ENCODE results near the gene PACSIN1.

Gene PACSIN1

DNA sequence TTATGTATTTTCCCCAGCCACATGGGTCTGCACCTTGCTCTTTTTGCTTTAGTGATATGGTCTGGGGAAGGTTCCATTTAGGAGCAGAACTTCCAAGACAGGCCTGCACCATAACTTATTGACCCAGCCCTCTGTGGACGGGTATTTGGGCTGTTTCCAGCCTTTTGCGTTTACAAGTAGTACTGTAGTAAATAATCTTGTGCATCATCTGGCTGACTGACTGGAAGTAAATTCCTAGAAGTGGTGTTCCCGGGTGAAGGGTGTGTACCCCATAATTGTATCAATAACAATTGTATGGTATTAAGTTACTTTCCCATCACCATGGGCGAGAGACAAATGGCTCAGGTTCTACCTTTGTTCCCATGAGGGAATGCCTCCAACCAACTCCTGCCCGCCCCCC is 58.6 kb downstream of the PACSIN1 start:
- H3K4me1 ChIP-seq (ENCODE audit: control insufficient read depth, insufficient read depth, low read length, poor library complexity, severe bottlenecking): no peaks in the 10 kb centered on the region
- no CpG with 5 or more reads among the region's 5 CpGs for WGBS, 2 experiments (ENCODE audit: insufficient coverage in 2 of 2)
- H3K4me3 ChIP-seq (ENCODE audit: extremely low read depth, insufficient read depth, low read length, poor library complexity, severe bottlenecking): no peak overlapping the region
- H3K27ac ChIP-seq (ENCODE audit: low read depth, low read length, severe bottlenecking): no peak overlapping the region
- no peaks in the 10 kb centered on the region for H3K9me3 ChIP-seq (ENCODE audit: control insufficient read depth, low read length)
- no peaks in the 10 kb centered on the region for H3K36me3 ChIP-seq (ENCODE audit: control insufficient read depth, insufficient read depth, low read length)

DNA sequence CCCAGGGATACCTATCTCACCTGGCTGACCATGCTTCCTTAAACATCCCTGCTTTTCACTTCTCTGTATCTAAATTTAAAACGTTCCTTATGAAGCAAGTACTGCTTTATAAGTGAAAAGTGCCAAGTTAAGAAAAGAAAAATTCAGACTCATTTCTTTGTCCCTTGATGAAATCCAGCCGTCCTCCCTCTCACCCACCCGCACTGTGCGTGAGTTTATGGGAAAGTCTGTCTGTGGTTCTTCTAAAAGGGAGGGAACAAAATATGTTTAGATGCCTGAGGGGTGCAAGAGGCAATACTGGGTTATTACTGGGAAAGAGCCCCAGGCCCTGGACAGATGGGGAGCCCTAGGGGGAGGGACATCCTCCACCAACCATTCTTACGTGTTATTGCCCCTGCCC is 59.1 kb downstream of the PACSIN1 start:
- WGBS, 2 experiments (ENCODE audit: insufficient coverage in 2 of 2): 100% methylated on average over 2 of the region's 5 CpGs; no CpG with 5 or more reads in 1 of the 2 experiments
- H3K4me3 ChIP-seq (ENCODE audit: extremely low read depth, insufficient read depth, low read length, poor library complexity, severe bottlenecking): no peak overlapping the region
- H3K4me1 ChIP-seq (ENCODE audit: control insufficient read depth, insufficient read depth, low read length, poor library complexity, severe bottlenecking): no peaks in the 10 kb centered on the region
- no peaks in the 10 kb centered on the region for H3K9me3 ChIP-seq (ENCODE audit: control insufficient read depth, low read length)
- H3K27ac ChIP-seq (ENCODE audit: low read depth, low read length, severe bottlenecking): no peak overlapping the region
- H3K36me3 ChIP-seq (ENCODE audit: control insufficient read depth, insufficient read depth, low read length): no peaks in the 10 kb centered on the region

DNA sequence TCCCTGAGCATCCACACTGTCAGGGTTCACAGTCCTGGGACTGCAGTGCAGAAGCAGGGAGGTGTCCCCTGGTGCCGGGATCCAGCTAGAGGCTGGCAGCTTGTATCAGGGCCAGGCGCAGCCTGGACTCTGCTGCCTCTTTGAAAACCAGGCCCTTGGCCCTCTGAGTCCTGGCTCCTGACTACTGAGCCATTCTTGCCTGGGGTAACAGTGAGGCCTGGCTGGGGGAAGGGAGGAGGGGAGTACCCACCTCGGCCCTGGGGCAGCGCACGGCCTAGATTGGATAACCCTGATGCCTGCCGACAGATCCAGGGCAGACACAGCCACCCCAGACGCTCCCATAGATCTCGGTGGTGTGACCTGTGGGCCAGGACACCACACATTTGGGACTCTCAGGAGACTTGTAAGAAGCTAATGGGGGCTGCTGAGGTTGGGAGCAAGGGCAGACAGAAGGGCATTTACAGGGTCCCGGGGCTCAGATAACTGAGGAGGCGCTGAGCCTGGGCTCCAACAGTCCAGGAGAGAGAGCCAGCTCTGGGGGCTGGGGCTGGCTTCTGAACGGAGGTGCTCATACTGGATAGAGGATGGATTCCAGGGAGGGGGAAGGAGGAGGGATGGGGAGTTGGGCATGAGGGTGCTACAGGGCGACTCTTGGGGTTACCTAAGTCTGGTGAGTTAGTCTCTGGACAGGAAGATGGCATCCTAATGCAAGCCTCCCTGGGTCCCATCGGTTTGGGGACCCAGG is 59.7 kb downstream of the PACSIN1 start:
- H3K27ac ChIP-seq (ENCODE audit: low read depth, low read length, severe bottlenecking): no peak overlapping the region
- 85 to 89% methylated on average over 11 to 13 of the region's 13 CpGs for WGBS, 2 experiments (ENCODE audit: insufficient coverage in 2 of 2)

DNA sequence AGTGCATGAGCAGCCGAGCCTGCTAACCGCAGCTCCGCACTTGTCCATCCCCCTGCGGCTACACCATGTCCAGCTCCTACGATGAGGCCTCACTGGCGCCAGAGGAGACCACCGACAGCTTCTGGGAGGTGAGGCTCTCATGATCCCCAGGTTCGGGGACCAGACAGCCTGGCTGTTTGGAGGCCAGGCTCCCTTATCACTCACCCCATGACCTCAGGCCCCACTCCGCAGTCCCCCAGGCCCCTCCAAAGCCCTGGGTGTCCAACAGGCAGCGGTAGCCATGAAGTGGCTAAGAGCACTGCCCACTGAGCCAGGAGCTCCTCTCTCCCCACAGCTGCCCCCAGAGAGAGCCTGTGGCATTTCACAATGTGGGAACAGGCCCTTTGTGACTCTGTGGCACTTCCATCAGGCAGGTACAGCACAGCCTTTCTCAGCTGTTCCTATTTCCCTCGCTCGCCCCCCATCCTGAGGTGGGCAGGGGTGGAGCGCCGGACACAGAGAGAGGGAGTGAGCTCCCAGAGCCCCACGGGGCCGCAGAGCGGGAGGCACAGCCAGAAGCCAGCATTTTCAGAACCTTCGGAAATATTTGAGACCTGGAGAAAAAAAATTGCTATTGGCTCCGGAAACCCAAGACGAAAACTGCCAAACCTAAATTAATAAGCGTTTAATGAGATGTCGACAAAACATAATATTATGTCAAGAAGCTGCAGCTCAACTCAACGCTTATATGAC is 60.5 kb downstream of the PACSIN1 start:
- Histone ChIP-seq H3K4me1 (ENCODE audit: control insufficient read depth, insufficient read depth, low read length, poor library complexity, severe bottlenecking) (no peaks in the 10 kb centered on the region), H3K4me3 (ENCODE audit: extremely low read depth, insufficient read depth, low read length, poor library complexity, severe bottlenecking) (no peak overlapping the region), H3K36me3 (ENCODE audit: control insufficient read depth, insufficient read depth, low read length) (no peaks in the 10 kb centered on the region), H3K9me3 (ENCODE audit: control insufficient read depth, low read length) (no peaks in the 10 kb centered on the region), H3K27ac (ENCODE audit: low read depth, low read length, severe bottlenecking) (no peak overlapping the region)
- 74 to 80% methylated on average over 12 to 19 of the region's 23 CpGs for WGBS, 2 experiments (ENCODE audit: insufficient coverage in 2 of 2)

More for the DNA sequence above, 59.7 kb downstream of the PACSIN1 start:
- Histone ChIP-seq H3K4me1 (ENCODE audit: control insufficient read depth, insufficient read depth, low read length, poor library complexity, severe bottlenecking) (no peaks in the 10 kb centered on the region), H3K4me3 (ENCODE audit: extremely low read depth, insufficient read depth, low read length, poor library complexity, severe bottlenecking) (no peak overlapping the region), H3K9me3 (ENCODE audit: control insufficient read depth, low read length) (no peaks in the 10 kb centered on the region), H3K36me3 (ENCODE audit: control insufficient read depth, insufficient read depth, low read length) (no peaks in the 10 kb centered on the region)

DNA sequence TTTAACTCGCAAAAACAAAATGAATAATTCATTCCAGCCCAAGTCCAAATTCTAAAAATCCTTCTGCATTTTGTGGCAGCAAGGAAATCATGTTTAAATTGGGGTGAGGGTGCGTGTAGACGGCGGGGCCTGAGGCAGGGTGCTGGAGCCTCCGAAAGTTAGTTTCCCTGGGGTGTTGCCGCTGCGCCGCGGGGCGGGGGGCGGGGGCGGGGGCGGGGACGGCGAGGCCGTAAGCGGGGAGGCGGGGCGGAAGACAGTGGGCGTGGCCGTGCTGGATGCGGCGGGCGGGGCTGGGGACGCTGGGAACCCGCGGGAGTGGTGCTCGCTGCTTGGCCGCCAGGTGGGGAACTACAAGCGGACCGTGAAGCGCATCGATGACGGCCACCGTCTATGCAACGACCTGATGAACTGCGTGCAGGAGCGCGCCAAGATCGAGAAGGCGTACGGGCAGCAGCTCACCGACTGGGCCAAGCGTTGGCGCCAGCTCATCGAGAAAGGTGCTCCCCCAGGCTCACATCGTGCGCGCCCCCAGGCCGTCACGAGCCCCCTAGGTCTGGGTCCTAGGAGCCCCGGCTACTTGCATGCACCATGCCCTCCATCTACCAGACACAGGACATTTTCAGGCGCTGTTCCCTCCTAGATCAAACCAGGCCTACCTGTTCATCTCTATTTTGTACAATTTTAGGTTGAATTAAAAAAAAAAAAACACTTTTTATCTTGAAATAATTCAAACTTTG is 61.3 kb downstream of the PACSIN1 start:
- H3K4me1 ChIP-seq (ENCODE audit: control insufficient read depth, insufficient read depth, low read length, poor library complexity, severe bottlenecking): no peaks in the 10 kb centered on the region
- no peaks in the 10 kb centered on the region for H3K9me3 ChIP-seq (ENCODE audit: control insufficient read depth, low read length)
- no peak overlapping the region for H3K27ac ChIP-seq (ENCODE audit: low read depth, low read length, severe bottlenecking)
- peak overlapping the region; percentile 5 for H3K4me3 ChIP-seq (ENCODE audit: extremely low read depth, insufficient read depth, low read length, poor library complexity, severe bottlenecking)
- 0 to 3% methylated on average over 34 to 39 of the region's 53 CpGs for WGBS, 2 experiments (ENCODE audit: insufficient coverage in 2 of 2)
- no peaks in the 10 kb centered on the region for H3K36me3 ChIP-seq (ENCODE audit: control insufficient read depth, insufficient read depth, low read length)

DNA sequence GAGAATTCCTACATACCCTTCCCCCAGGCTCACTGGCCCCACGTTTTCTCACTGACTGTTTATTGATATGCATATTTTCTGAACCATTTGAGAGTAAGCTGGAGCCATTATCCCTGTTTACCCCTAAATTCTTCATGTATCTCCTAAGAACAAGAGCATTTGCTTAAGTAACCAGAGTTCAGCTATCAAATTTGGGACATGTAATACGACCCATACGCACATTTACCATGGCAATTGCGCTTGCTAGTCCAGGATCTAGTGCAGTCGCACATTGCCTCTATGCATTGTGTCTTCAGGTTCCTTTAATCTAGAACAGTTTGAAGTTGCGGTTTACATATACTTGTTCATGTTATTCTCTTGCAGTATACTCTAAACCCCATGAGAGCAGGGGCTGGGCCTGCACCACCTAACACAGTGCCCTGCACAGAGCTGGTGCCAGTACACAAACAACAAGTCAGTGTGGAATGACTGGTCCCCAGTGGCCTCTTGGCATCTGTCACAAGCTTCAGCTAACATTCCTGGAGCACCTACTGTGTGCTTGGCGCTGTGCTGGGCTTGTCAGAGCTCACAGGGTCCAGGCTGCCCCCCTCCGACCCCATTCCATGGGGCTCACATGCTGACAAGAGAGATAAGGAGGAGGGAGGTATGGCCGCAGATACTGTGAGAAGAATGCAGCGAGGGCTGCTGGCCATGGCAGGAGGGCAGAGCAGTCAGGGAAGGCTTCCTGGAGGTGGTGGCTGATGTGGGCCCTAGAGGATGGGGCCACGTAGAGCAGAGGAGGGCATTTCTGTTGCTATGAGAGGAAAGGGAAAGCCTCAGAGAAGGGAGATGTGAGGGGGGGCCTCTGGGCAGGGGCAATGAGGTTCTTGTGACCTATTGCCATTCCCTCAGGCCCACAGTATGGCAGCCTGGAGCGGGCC is 62.1 kb downstream of the PACSIN1 start:
- Histone ChIP-seq H3K27ac (ENCODE audit: low read depth, low read length, severe bottlenecking) (no peak overlapping the region), H3K36me3 (ENCODE audit: control insufficient read depth, insufficient read depth, low read length) (no peaks in the 10 kb centered on the region), H3K4me1 (ENCODE audit: control insufficient read depth, insufficient read depth, low read length, poor library complexity, severe bottlenecking) (no peaks in the 10 kb centered on the region), H3K4me3 (ENCODE audit: extremely low read depth, insufficient read depth, low read length, poor library complexity, severe bottlenecking) (no peak overlapping the region), H3K9me3 (ENCODE audit: control insufficient read depth, low read length) (no peaks in the 10 kb centered on the region)
- 87 to 88% methylated on average over 8 to 11 of the region's 12 CpGs for WGBS, 2 experiments (ENCODE audit: insufficient coverage in 2 of 2)

DNA sequence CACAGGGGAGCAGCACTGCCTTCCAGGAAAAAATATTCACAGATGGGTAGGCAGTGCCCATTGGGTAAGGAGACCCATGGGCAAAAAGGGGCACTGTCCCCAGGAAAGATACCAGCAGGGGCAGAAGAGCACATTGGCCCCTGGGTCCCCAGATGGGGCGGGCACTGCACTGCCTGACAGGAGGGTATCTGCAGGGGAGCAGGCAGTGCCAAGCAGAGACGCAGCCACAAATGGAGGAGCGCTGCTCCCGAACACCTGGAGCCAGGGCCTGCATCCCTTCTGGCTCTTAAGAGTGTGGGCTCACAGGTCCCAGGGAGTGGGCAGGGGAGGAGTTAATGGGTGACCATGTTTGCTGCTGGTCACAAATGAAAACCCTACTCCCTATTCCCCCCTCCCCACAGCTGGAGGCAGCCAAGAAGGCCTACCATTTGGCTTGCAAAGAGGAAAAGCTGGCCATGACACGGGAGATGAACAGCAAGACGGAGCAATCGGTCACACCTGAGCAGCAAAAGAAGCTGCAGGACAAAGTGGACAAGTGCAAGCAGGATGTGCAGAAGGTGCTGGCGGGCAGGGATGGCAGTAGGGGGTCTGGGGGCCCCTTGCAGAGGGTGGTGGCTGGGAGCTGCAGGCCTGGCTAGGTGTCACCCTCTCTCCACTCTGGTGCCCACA is 63.3 kb downstream of the PACSIN1 start:
- Histone ChIP-seq H3K9me3 (ENCODE audit: control insufficient read depth, low read length) (no peaks in the 10 kb centered on the region), H3K27ac (ENCODE audit: low read depth, low read length, severe bottlenecking) (no peak overlapping the region), H3K36me3 (ENCODE audit: control insufficient read depth, insufficient read depth, low read length) (no peaks in the 10 kb centered on the region), H3K4me1 (ENCODE audit: control insufficient read depth, insufficient read depth, low read length, poor library complexity, severe bottlenecking) (no peaks in the 10 kb centered on the region), H3K4me3 (ENCODE audit: extremely low read depth, insufficient read depth, low read length, poor library complexity, severe bottlenecking) (no peak overlapping the region)
- WGBS, 2 experiments (ENCODE audit: insufficient coverage in 2 of 2): 90 to 94% methylated on average over 5 to 8 of the region's 8 CpGs

DNA sequence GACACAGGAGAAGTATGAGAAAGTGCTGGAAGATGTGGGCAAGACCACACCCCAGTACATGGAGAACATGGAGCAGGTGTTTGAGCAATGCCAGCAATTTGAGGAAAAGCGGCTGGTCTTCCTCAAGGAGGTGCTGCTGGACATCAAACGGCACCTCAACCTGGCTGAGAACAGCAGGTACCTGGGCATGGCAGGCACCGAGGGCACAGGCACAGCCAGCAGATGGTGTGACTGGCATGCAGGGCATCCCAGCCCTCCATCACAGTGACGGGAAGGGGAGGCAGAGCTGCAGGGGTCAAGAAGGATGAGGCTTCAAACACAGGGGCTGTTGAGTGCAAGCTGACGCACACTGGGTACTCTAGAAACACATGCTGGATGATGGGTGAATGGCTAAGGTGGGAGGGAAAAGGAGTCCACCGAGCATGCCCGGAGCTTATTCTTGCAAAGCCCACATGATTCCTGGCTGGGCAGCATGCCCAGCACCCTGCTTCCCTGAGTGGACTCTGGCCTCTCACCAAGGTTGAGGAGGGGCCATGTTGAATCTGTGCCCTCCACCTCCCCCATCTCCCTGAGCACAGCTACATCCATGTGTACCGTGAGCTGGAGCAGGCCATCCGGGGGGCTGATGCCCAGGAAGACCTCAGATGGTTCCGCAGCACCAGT is 63.9 kb downstream of the PACSIN1 start:
- H3K9me3 ChIP-seq (ENCODE audit: control insufficient read depth, low read length): no peaks in the 10 kb centered on the region
- H3K4me1 ChIP-seq (ENCODE audit: control insufficient read depth, insufficient read depth, low read length, poor library complexity, severe bottlenecking): no peaks in the 10 kb centered on the region
- 94% methylated on average over 6 to 9 of the region's 10 CpGs for WGBS, 2 experiments (ENCODE audit: insufficient coverage in 2 of 2)
- no peak overlapping the region for H3K27ac ChIP-seq (ENCODE audit: low read depth, low read length, severe bottlenecking)
- H3K4me3 ChIP-seq (ENCODE audit: extremely low read depth, insufficient read depth, low read length, poor library complexity, severe bottlenecking): no peak overlapping the region
- H3K36me3 ChIP-seq (ENCODE audit: control insufficient read depth, insufficient read depth, low read length): no peaks in the 10 kb centered on the region

DNA sequence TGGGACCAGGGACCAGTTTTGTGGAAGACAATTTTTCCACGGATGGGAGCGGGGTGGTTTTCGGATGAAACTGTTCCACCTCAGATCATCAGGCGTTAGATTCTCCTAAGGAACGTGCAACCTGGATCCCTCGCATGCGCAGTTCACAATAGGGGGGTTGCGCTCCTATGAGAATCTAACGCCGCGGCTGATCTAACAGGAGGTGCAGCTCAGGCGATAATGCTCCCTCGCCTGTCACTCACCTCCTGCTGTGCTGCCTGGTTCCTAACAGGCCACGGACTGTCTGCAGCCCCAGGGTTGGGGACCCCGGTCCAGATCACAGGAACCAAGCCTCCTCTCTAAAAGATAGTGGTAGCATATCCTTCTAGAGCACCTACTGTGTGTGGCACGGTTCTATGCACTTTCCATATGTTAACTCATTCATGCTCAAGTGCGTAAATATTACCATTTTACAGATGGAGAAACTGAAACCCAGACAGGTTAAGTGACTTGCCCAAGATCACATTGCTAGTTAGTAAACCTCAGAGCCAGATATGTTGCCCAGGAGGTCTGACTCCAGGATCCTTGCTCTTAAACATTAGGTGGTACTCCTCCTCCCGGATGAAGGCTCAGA is 65.0 kb downstream of the PACSIN1 start:
- H3K4me1 ChIP-seq (ENCODE audit: control insufficient read depth, insufficient read depth, low read length, poor library complexity, severe bottlenecking): no peaks in the 10 kb centered on the region
- H3K9me3 ChIP-seq (ENCODE audit: control insufficient read depth, low read length): no peaks in the 10 kb centered on the region
- no peaks in the 10 kb centered on the region for H3K36me3 ChIP-seq (ENCODE audit: control insufficient read depth, insufficient read depth, low read length)
- no peak overlapping the region for H3K4me3 ChIP-seq (ENCODE audit: extremely low read depth, insufficient read depth, low read length, poor library complexity, severe bottlenecking)
- WGBS, 2 experiments (ENCODE audit: insufficient coverage in 2 of 2): 97 to 98% methylated on average over 17 to 18 of the region's 18 CpGs
- no peak overlapping the region for H3K27ac ChIP-seq (ENCODE audit: low read depth, low read length, severe bottlenecking)

Data from mesodermal cell (in vitro differentiated cells).